ENCODE measurements around the gene C11orf97.
"Not testable (repeated sequence)": the region's sequence is repeated elsewhere in the genome, so short reads cannot be mapped to it uniquely, and the experiment has no call there.

C11orf97 gene

DNA sequence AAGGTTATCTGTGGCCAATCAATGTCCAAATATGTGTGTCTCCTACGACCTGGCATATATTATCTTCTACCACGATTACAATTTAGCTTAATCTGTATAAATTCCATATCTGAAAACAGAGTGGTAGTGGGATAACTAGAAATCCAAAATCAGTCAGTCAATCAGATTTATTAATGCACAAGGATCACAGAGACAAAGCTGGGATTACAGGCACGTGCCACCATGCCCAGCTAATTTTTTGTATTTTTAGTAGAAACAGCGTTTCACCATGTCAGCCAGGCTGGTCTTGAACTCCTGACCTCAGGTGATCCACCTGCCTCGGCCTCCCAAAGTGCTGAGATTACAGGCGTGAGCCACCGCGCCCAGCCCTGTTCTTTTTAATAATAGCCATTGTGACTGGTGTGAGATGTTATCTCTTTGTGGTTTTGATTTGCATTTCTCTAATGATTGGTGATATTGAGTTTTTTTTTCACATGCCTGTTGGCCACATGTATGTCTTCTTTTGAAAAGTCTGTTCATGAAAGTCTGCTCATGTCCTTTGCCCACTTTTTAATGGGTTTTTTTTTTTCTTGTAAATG lies 43.6 kb downstream of the C11orf97 start:
- H3K79me1 ChIP-seq (ENCODE audit: low read length); DNase-seq; H2AK5ac ChIP-seq (ENCODE audit: low read length); H3K79me2 ChIP-seq (ENCODE audit: control insufficient read depth, insufficient read depth, low read length); H3K4me1 ChIP-seq (ENCODE audit: control insufficient read depth, low read depth, low read length); H3K9ac ChIP-seq (ENCODE audit: low read length); H3K56ac ChIP-seq (ENCODE audit: low read length); H3K4me3 ChIP-seq (ENCODE audit: low read length); H2BK120ac ChIP-seq (ENCODE audit: low read depth, low read length); H3K18ac ChIP-seq (ENCODE audit: low read length); H3K4me2 ChIP-seq (ENCODE audit: low read length); H3K36me3 ChIP-seq (ENCODE audit: control insufficient read depth, insufficient read depth, low read length); H4K8ac ChIP-seq (ENCODE audit: low read depth, low read length); H3K27ac ChIP-seq (ENCODE audit: low read depth, low read length); H3K23ac ChIP-seq (ENCODE audit: low read length); H2BK5ac ChIP-seq (ENCODE audit: low read length); H2BK15ac ChIP-seq (replicated peaks; ENCODE audit: low read depth); H3K27me3 ChIP-seq (ENCODE audit: insufficient read depth, low read length, poor library complexity); H4K5ac ChIP-seq (ENCODE audit: low read length); H3K4ac ChIP-seq (ENCODE audit: low read depth, low read length): not testable (repeated sequence)
- WGBS (ENCODE audit: extremely low coverage, insufficient coverage, low lambda C conversion rate): no CpG with 5 or more reads among the region's 8 CpGs

DNA sequence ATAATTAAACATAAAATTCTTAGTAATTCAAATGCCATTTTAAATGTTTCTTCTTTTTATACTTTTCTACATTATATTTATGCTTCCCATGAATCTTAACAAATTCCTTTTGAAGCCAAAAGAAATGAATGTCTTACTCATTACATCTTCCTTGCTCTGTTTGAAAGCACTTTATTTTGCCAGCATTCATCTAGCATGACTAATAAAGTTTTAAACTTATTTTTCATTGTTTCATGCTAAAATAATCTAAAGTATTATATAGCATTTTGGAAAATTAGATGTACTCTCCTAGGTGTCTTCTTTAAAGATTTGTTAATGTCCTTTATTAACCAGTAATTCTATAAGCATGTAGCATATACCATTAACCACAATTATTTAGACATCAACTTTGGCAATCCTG lies 45.2 kb downstream of the C11orf97 start:
- Histone ChIP-seq H3K4me1 (ENCODE audit: control insufficient read depth, low read depth, low read length) (no peaks in the 10 kb centered on the region), H2BK15ac (replicated peaks; ENCODE audit: low read depth) (no peak overlapping the region), H3K4me3 (ENCODE audit: low read length) (no peak overlapping the region), H4K5ac (ENCODE audit: low read length) (no peak overlapping the region), H2BK5ac (ENCODE audit: low read length) (no peak overlapping the region), H3K9ac (ENCODE audit: low read length) (no peak overlapping the region), H3K23ac (ENCODE audit: low read length) (no peak overlapping the region), H4K8ac (ENCODE audit: low read depth, low read length) (no peak overlapping the region), H2BK120ac (ENCODE audit: low read depth, low read length) (no peak overlapping the region), H3K27ac (ENCODE audit: low read depth, low read length) (no peak overlapping the region), H3K18ac (ENCODE audit: low read length) (no peak overlapping the region), H3K36me3 (ENCODE audit: control insufficient read depth, insufficient read depth, low read length) (no peaks in the 10 kb centered on the region), H3K79me2 (ENCODE audit: control insufficient read depth, insufficient read depth, low read length) (no peaks in the 10 kb centered on the region), H3K56ac (ENCODE audit: low read length) (no peak overlapping the region), H3K27me3 (ENCODE audit: insufficient read depth, low read length, poor library complexity) (no peaks in the 10 kb centered on the region), H3K79me1 (ENCODE audit: low read length) (no peaks in the 10 kb centered on the region), H3K4ac (ENCODE audit: low read depth, low read length) (no peak overlapping the region), H3K4me2 (ENCODE audit: low read length) (no peak overlapping the region), H2AK5ac (ENCODE audit: low read length) (no peak overlapping the region)
- no peak for DNase-seq

DNA sequence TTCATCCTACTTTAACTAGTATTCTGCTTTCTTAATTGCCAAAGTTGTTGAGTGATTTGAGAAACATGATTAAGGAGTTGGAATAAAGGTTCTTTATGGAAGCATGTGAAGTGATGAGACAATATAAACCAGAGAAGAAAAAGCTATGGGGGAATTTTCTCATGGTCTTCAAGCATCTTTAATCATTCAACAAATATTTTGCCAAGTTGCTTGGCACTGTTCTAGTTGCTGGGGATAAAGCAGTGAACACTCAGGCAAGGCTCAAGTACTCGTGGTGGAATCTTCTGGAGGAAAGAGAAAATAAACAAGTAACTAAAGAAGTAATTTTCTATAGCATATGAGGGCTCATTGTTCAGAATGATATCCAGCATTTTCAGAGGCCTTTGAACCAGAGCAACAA lies 45.7 kb downstream of the C11orf97 start:
- no peak for DNase-seq
- Histone ChIP-seq H2AK5ac (ENCODE audit: low read length) (no peak overlapping the region), H3K9ac (ENCODE audit: low read length) (no peak overlapping the region), H3K27ac (ENCODE audit: low read depth, low read length) (no peak overlapping the region), H3K79me1 (ENCODE audit: low read length) (no peaks in the 10 kb centered on the region), H3K56ac (ENCODE audit: low read length) (no peak overlapping the region), H4K8ac (ENCODE audit: low read depth, low read length) (no peak overlapping the region), H2BK120ac (ENCODE audit: low read depth, low read length) (no peak overlapping the region), H3K23ac (ENCODE audit: low read length) (no peak overlapping the region), H3K4me3 (ENCODE audit: low read length) (no peak overlapping the region), H4K5ac (ENCODE audit: low read length) (no peak overlapping the region), H3K4me1 (ENCODE audit: control insufficient read depth, low read depth, low read length) (no peaks in the 10 kb centered on the region), H3K79me2 (ENCODE audit: control insufficient read depth, insufficient read depth, low read length) (no peaks in the 10 kb centered on the region), H3K27me3 (ENCODE audit: insufficient read depth, low read length, poor library complexity) (no peaks in the 10 kb centered on the region), H2BK5ac (ENCODE audit: low read length) (no peak overlapping the region), H3K36me3 (ENCODE audit: control insufficient read depth, insufficient read depth, low read length) (no peaks in the 10 kb centered on the region), H3K18ac (ENCODE audit: low read length) (no peak overlapping the region), H3K4ac (ENCODE audit: low read depth, low read length) (no peak overlapping the region), H3K4me2 (ENCODE audit: low read length) (no peak overlapping the region), H2BK15ac (replicated peaks; ENCODE audit: low read depth) (no peak overlapping the region)
- no CpG with 5 or more reads among the region's 1 CpG for WGBS (ENCODE audit: extremely low coverage, insufficient coverage, low lambda C conversion rate)

DNA sequence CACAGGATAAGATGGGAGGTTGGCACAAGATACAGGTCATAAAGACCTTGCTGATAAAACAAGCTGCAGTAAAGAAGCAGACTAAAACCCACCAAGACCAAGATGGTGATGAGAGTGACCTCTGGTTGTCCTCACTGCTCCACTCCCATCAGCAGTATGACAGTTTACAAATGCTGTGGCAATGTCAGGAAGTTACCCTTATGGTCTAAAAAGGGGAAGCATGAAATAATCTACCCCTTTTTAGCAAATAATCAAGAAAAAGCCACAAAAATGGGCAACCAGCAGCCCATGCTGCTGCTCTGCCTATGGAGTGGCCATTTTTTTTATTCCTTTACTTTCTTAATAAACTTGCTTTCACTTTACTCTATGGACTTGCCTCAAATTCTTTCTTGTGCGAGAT lies 46.2 kb downstream of the C11orf97 start:
- Histone ChIP-seq H3K9ac (ENCODE audit: low read length) (no peak overlapping the region), H3K4me3 (ENCODE audit: low read length) (no peak overlapping the region), H3K18ac (ENCODE audit: low read length) (no peak overlapping the region), H3K4me2 (ENCODE audit: low read length) (no peak overlapping the region), H3K27ac (ENCODE audit: low read depth, low read length) (no peak overlapping the region), H3K79me2 (ENCODE audit: control insufficient read depth, insufficient read depth, low read length) (no peaks in the 10 kb centered on the region), H2BK15ac (replicated peaks; ENCODE audit: low read depth) (no peak overlapping the region), H3K36me3 (ENCODE audit: control insufficient read depth, insufficient read depth, low read length) (no peaks in the 10 kb centered on the region), H2BK5ac (ENCODE audit: low read length) (no peak overlapping the region), H3K27me3 (ENCODE audit: insufficient read depth, low read length, poor library complexity) (no peaks in the 10 kb centered on the region), H3K4ac (ENCODE audit: low read depth, low read length) (no peak overlapping the region), H2AK5ac (ENCODE audit: low read length) (no peak overlapping the region), H3K79me1 (ENCODE audit: low read length) (no peaks in the 10 kb centered on the region), H3K56ac (ENCODE audit: low read length) (no peak overlapping the region), H3K23ac (ENCODE audit: low read length) (no peak overlapping the region), H4K8ac (ENCODE audit: low read depth, low read length) (no peak overlapping the region), H2BK120ac (ENCODE audit: low read depth, low read length) (no peak overlapping the region), H3K4me1 (ENCODE audit: control insufficient read depth, low read depth, low read length) (no peaks in the 10 kb centered on the region), H4K5ac (ENCODE audit: low read length) (no peak overlapping the region)
- no CpG with 5 or more reads among the region's 1 CpG for whole genome bisulfite sequencing (ENCODE audit: extremely low coverage, insufficient coverage, low lambda C conversion rate)
- no peak for DNase-seq

DNA sequence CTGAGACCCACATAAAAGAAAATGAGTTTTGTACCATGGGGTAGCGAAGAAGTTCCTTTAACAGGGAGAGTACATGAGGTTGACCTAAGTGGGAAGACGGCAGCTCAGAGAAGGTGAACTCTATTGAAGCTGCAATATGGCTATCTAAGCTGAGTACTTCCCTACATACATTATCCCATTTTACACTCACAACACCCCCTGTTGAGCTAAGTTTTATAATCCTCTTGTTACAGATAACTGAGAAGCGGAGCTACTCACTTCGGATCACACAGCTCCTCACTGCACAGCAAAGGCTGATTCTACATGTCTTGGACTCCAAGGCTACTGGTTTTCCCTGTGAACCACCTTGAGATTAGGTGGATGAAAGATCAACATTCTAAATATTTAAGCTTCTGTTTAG lies 46.7 kb downstream of the C11orf97 start:
- Histone ChIP-seq H3K23ac (ENCODE audit: low read length) (no peak overlapping the region), H2BK15ac (replicated peaks; ENCODE audit: low read depth) (no peak overlapping the region), H3K4me1 (ENCODE audit: control insufficient read depth, low read depth, low read length) (no peaks in the 10 kb centered on the region), H2BK5ac (ENCODE audit: low read length) (no peak overlapping the region), H3K4me3 (ENCODE audit: low read length) (no peak overlapping the region), H3K9ac (ENCODE audit: low read length) (no peak overlapping the region), H3K27me3 (ENCODE audit: insufficient read depth, low read length, poor library complexity) (no peaks in the 10 kb centered on the region), H4K5ac (ENCODE audit: low read length) (no peak overlapping the region), H3K56ac (ENCODE audit: low read length) (no peak overlapping the region), H4K8ac (ENCODE audit: low read depth, low read length) (no peak overlapping the region), H3K36me3 (ENCODE audit: control insufficient read depth, insufficient read depth, low read length) (no peaks in the 10 kb centered on the region), H3K4ac (ENCODE audit: low read depth, low read length) (no peak overlapping the region), H3K27ac (ENCODE audit: low read depth, low read length) (no peak overlapping the region), H3K79me2 (ENCODE audit: control insufficient read depth, insufficient read depth, low read length) (no peaks in the 10 kb centered on the region), H2AK5ac (ENCODE audit: low read length) (no peak overlapping the region), H3K79me1 (ENCODE audit: low read length) (no peaks in the 10 kb centered on the region), H2BK120ac (ENCODE audit: low read depth, low read length) (no peak overlapping the region), H3K18ac (ENCODE audit: low read length) (no peak overlapping the region), H3K4me2 (ENCODE audit: low read length) (no peak overlapping the region)
- no peak for DNase-seq
- no CpG with 5 or more reads among the region's 4 CpGs for WGBS (ENCODE audit: extremely low coverage, insufficient coverage, low lambda C conversion rate)

DNA sequence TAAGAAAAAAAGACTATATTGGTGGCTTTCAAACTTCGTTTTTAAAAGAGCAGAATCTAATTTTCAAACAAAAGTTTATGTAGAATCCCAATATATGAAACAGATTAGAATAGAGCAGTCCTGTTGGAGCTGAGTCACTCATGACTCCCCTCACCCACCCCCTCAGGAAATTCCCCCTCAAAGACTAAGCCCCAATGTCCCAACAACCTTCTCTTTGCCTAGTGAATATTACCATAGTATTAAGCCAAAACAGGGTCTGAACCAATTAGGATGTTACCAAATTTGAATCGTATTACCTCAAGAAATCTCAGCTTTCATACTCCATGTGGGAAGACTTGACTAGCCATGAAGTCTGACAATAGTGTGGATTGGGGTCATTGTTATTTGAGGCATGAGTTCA lies 47.1 kb downstream of the C11orf97 start:
- H4K8ac ChIP-seq (ENCODE audit: low read depth, low read length): no peak overlapping the region
- no peaks in the 10 kb centered on the region for H3K4me1 ChIP-seq (ENCODE audit: control insufficient read depth, low read depth, low read length)
- H2BK5ac ChIP-seq (ENCODE audit: low read length): no peak overlapping the region
- no peak overlapping the region for H3K27ac ChIP-seq (ENCODE audit: low read depth, low read length)
- H3K56ac ChIP-seq (ENCODE audit: low read length): no peak overlapping the region
- no peaks in the 10 kb centered on the region for H3K79me1 ChIP-seq (ENCODE audit: low read length)
- no peak overlapping the region for H2BK120ac ChIP-seq (ENCODE audit: low read depth, low read length)
- no peak overlapping the region for H3K9ac ChIP-seq (ENCODE audit: low read length)
- no peak overlapping the region for H4K5ac ChIP-seq (ENCODE audit: low read length)
- no CpG with 5 or more reads among the region's 2 CpGs for WGBS (ENCODE audit: extremely low coverage, insufficient coverage, low lambda C conversion rate)
- H2BK15ac ChIP-seq (replicated peaks; ENCODE audit: low read depth): no peak overlapping the region
- no peak overlapping the region for H3K4me2 ChIP-seq (ENCODE audit: low read length)
- no peak overlapping the region for H3K4ac ChIP-seq (ENCODE audit: low read depth, low read length)
- H3K23ac ChIP-seq (ENCODE audit: low read length): no peak overlapping the region
- H3K79me2 ChIP-seq (ENCODE audit: control insufficient read depth, insufficient read depth, low read length): no peaks in the 10 kb centered on the region
- DNase-seq: no peak
- H3K4me3 ChIP-seq (ENCODE audit: low read length): no peak overlapping the region
- no peaks in the 10 kb centered on the region for H3K27me3 ChIP-seq (ENCODE audit: insufficient read depth, low read length, poor library complexity)
- no peaks in the 10 kb centered on the region for H3K36me3 ChIP-seq (ENCODE audit: control insufficient read depth, insufficient read depth, low read length)
- no peak overlapping the region for H2AK5ac ChIP-seq (ENCODE audit: low read length)
- H3K18ac ChIP-seq (ENCODE audit: low read length): no peak overlapping the region
